ENCODE results near the gene PCMTD2. TPM values are rescaled to one million over a fixed set of nuclear protein-coding genes. Genes with fewer than 3 reads are reported as not detected.
"Not testable (repeated sequence)": the region's sequence is repeated elsewhere in the genome, so short reads cannot be mapped to it uniquely, and the experiment has no call there.

Gene PCMTD2
- total RNA-seq, 1 donor from 2014 or later: 42.2 TPM

DNA sequence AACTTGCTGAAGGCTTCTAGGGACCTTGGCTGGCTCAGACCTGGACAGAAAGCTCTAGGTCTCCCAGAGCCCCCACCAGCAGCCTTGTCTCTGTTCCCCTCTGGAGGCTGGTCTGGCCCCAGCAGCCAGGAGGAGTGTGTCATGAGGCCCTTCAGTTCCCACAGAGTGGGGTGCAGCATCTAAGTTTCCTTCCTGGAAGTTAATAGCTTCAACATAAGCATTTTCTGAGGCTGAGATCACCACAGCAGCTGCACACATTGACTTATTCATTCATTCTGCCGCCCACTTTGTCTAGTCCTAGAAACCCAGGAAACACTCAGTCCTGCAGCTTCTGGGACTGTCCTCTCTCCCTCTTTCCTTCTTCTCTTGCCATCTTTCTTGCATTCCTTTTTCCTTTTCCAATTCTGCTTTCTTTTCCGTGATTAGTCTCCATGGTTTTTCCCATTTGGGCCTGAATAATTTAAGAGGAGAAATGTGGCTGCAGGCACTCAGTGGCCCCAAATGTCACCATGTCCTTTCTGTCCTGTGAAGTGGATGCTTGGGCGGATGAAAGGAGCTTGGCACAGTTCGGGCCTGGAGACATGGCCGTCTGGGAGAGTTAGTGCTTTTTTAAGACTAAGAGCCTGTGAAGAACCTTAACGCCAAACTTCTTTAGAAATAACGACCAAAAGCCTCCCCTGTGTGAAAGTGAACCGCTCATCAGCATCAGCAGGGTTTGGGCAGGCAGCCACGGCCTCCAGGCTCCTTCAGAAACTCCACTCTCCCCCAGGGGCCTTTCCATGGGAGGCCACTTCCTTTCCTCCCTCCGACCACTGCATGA, 31.0 kb upstream of the PCMTD2 start:
- intact Hi-C loops (cut with micrococcal nuclease): no loop called here

GRCh38 chr20:64225171-64225595, 30.4 kb upstream of the PCMTD2 start:
- intact Hi-C loops (cut with micrococcal nuclease): no loop called here

- intact Hi-C loops (cut with micrococcal nuclease): no loop called here
Observed at GRCh38 chr20:64225828-64226598, 29.5 kb upstream of the PCMTD2 start.

DNA sequence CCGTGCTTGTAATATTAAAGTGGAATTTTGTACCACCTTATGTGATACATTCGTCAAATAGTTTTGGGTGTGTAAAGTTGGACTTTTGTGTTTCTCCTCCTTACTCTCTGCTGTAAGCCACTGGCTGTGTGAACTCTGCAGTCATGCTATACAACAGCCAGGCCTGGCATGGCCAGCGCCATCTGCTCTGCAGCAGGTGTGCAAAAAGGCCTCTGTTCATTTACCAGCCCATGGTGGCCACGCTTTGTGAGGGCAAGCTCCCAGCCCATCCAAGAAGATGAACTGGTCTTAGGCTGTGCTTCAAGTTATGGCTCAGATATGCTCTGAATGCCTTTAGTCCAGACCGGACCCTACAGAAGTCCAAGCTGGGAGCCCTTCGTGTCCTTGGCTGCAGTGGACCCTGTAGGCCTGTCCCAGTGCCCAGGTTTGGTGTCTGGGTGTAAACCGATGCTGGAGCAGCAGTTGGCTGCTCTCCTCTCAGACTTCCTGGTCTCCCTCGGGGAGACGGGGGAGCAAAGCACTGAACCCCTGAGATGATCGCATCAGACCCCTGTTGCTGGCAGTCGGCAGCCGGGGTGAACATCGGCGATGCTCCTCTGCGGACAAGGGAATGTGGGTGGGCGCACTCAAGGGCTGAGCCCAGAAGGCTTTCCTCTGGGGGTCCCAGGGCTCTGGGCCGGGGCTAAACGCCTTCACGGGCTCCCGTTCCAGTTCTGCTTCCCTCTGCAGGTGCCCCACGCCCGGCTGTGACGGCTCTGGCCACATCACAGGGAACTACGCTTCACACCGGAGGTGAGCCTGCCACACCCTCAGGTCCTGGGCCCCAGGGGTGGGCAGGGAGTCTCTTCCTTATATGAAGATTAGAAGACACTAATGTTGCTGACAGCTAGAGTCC, 28.6 kb upstream of the PCMTD2 start:
- intact Hi-C loops (cut with micrococcal nuclease): no loop called here

- intact Hi-C loops (cut with micrococcal nuclease): no loop called here
Observed at GRCh38 chr20:64228086-64228653, 27.4 kb upstream of the PCMTD2 start.

GRCh38 chr20:64228751-64229506, 26.6 kb upstream of the PCMTD2 start:
- intact Hi-C loops (cut with micrococcal nuclease): no loop called here

DNA sequence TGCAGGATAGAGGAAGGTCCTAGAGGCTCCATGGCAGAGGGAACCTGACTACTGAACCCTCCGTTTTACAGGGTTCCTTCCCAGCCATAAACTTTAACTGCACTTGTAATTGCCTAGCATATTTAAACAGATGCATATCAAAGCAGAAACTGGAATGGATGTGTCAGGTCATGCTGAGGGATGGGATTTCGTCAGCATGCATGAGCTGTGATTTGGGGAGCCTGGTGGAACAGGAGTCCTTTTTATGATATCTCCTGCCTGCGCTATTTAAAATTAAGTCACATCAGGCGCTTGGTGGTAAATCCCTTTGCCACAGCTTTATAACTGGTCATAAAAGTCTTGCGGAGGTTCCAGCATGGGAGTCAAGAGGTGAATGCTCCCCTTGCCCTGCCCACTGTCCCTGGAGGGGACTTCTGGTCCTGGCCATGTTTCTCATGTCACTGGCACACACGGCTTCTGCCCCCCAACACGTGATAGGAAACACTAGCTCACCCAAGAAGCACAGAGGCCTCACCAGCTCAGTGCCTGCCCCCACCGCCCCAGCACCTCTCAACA, 26.0 kb upstream of the PCMTD2 start:
- intact Hi-C loops (cut with micrococcal nuclease): no loop called here

GRCh38 chr20:64230461-64231145, 24.9 kb upstream of the PCMTD2 start:
- intact Hi-C loops (cut with micrococcal nuclease): no loop called here

GRCh38 chr20:64231621-64232550, 23.7 kb upstream of the PCMTD2 start:
- intact Hi-C loops (cut with micrococcal nuclease): no loop called here

- intact Hi-C loops (cut with micrococcal nuclease): no loop called here
Observed at GRCh38 chr20:64232794-64233193, 22.8 kb upstream of the PCMTD2 start.

- intact Hi-C loops (cut with micrococcal nuclease): no loop called here
Observed at GRCh38 chr20:64233725-64234124, 21.8 kb upstream of the PCMTD2 start.

DNA sequence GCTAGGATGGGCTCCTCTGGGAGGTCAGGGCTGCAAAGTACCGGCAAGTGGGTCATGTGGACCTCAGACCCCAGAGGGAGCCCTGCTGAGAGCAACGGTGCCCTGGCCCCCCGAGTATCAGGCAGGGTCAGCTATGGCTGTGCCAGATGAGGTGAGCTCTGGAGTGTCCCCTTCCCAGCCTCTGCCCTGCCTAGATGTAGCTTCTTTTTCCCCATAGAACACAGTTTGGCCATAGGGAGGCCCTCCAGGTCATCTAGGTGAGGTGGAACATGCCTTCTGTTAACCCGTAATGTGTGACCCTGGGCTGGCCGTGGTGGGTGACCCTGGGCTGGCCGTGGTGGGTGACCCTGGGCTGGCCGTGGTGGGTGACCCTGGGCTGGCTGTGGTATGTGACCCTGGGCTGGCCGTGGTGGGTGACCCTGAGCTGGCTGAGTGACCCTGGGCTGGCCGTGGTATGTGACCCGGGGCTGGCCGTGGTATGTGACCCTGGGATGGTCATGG, 21.2 kb upstream of the PCMTD2 start:
- intact Hi-C loops (cut with micrococcal nuclease): no loop called here

DNA sequence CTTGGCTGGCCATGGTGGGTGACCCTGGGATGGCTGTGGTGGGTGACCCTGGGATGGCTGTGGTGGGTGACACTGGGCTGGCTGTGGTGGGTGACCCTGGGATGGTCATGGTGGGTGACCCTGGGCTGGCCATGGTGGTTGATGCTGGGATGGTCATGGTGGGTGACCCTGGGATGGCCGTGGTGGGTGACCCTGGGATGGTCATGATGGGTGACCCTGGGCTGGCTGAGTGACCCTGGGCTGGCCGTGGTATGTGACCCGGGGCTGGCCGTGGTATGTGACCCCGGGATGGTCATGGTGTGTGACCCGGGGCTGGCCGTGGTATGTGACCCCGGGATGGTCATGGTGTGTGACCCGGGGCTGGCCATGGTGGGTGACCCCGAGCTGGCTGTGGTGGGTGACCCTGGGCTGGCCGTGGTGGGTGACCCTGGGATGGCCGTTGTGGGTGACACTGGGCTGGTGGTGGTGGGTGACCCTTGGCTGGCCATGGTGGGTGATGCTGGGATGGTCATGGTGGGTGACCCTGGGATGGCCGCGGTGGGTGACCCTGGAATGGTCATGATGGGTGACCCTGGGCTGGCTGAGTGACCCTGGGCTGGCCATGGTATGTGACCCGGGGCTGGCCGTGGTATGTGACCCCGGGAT, 20.5 kb upstream of the PCMTD2 start:
- intact Hi-C loops (cut with micrococcal nuclease): not testable (repeated sequence)

- intact Hi-C loops (cut with micrococcal nuclease): no loop called here
Observed at GRCh38 chr20:64236137-64237088, 19.1 kb upstream of the PCMTD2 start.

- intact Hi-C loops (cut with micrococcal nuclease): no loop called here
Observed at GRCh38 chr20:64237316-64237715, 18.2 kb upstream of the PCMTD2 start.

- intact Hi-C loops (cut with micrococcal nuclease): no loop called here
Observed at GRCh38 chr20:64238115-64238825, 17.3 kb upstream of the PCMTD2 start.
